ENCODE results near the gene TAOK1. TPM values are rescaled to one million over a fixed set of nuclear protein-coding genes. Genes with fewer than 3 reads are reported as not detected.
"Not testable (repeated sequence)": the region's sequence is repeated elsewhere in the genome, so short reads cannot be mapped to it uniquely, and the experiment has no call there.

The TAOK1 gene
- total RNA-seq, 1 experiment from 2014 or later = 85.5 TPM

DNA sequence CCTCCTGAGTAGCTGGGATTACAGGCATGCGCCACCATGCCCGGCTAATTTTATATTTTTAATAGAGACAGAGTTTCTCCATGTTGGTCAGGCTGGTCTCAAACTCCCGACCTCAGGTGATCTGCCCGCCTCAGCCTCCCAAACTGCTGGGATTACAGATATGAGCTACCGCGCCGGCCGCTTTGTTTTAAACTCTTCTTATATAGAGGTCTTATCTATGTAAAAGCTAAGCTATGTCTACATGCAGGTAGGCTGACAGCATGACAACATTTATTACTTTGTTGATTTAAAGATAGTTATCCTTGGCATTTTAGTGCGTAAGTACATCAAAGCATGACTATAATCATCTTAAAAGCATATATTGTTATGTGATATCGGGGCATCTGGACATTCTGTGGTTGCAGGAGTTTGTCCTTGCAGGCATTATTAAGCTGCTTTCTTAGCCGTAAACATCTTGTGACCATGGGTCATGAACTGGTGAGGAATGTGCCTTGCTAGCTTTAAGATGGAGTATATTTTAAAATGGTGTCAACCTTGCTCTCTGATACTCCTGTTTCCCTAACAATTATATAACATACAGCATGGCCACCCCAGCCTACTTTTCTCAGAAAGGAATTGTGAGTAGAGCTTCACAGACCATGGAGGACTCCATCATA, 45.8 kb upstream of the TAOK1 start:
- Histone ChIP-seq H3K27me3 (replicated peaks; ENCODE audit: insufficient read depth, low read depth, low read length, poor library complexity) (peaks cover 9% of the 10 kb centered on the region), H3K4me3 (ENCODE audit: low read depth, low read length, poor library complexity, severe bottlenecking) (no peak overlapping the region), H3K36me3 (ENCODE audit: insufficient read depth, low read length, poor library complexity, severe bottlenecking) (no peaks in the 10 kb centered on the region), H3K27ac (ENCODE audit: low read depth, low read length, poor library complexity, severe bottlenecking) (no peak overlapping the region), H3K9me3 (ENCODE audit: low read depth, low read length, poor library complexity, severe bottlenecking) (no peaks in the 10 kb centered on the region), H3K4me1 (ENCODE audit: insufficient read depth, low read length, poor library complexity, severe bottlenecking) (no peaks in the 10 kb centered on the region)
- intact Hi-C loops (cut with micrococcal nuclease; ENCODE audit: unreplicated experiment) = no loop called here
- no peak for TF ChIP-seq EZH2 (IDR thresholded peaks at IDR 0.05; ENCODE audit: borderline replicate concordance, low read depth, low read length, poor library complexity, severe bottlenecking)
- TF ChIP-seq, protein P1, sequence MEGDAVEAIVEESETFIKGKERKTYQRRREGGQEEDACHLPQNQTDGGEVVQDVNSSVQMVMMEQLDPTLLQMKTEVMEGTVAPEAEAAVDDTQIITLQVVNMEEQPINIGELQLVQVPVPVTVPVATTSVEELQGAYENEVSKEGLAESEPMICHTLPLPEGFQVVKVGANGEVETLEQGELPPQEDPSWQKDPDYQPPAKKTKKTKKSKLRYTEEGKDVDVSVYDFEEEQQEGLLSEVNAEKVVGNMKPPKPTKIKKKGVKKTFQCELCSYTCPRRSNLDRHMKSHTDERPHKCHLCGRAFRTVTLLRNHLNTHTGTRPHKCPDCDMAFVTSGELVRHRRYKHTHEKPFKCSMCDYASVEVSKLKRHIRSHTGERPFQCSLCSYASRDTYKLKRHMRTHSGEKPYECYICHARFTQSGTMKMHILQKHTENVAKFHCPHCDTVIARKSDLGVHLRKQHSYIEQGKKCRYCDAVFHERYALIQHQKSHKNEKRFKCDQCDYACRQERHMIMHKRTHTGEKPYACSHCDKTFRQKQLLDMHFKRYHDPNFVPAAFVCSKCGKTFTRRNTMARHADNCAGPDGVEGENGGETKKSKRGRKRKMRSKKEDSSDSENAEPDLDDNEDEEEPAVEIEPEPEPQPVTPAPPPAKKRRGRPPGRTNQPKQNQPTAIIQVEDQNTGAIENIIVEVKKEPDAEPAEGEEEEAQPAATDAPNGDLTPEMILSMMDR (conservative IDR thresholded peaks at IDR 0.05; ENCODE audit: low read depth, low read length) = no peak
- ChIA-PET POLR2A (ENCODE audit: low non-redundant PET) (interaction anchor here (1.0 kb wide), 1 partner anchor 35 kb away, joined by 3 read pairs; no protein-coding TSS in a partner anchor), CTCF (no interaction called here)
- no TSS peak for BruUV-seq (replicated peaks)
- DNase-seq (ENCODE audit: low spot score) = no peak

DNA sequence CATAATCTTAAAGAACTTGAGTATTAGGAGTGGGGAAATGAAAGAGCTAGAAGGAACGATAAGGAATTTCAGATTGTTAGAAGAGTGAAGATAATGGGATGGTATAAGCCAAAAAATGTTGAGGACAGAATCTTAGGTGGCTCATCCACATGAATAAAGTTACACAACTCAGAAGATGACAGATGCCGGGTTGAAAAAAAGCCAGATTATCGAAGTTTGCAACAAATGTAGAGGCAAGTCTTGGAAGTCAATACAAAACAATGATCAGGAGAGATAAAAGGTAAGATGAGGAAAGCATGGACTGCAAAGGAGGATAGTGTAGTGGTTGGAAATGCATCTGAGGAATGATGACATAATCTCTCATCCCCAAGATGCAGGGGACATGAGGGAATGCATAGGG, 45.1 kb upstream of the TAOK1 start:
- ChIA-PET POLR2A (ENCODE audit: low non-redundant PET) (interaction anchor here (0.5 to 1.0 kb wide), 2 partner anchors 36 to 223 kb away, joined by 3 to 4 read pairs; no protein-coding TSS in a partner anchor), CTCF (no interaction called here)
- peaks cover 9% of the 10 kb centered on the region for H3K27me3 ChIP-seq (replicated peaks; ENCODE audit: insufficient read depth, low read depth, low read length, poor library complexity)
- no peak for DNase-seq (ENCODE audit: low spot score)
- intact Hi-C loops (cut with micrococcal nuclease; ENCODE audit: unreplicated experiment) = no loop called here
- H3K36me3 ChIP-seq (ENCODE audit: insufficient read depth, low read length, poor library complexity, severe bottlenecking) = no peaks in the 10 kb centered on the region
- H3K9me3 ChIP-seq (ENCODE audit: low read depth, low read length, poor library complexity, severe bottlenecking) = no peaks in the 10 kb centered on the region
- no peak overlapping the region for H3K4me3 ChIP-seq (ENCODE audit: low read depth, low read length, poor library complexity, severe bottlenecking)
- no TSS peak for BruUV-seq (replicated peaks)
- no peaks in the 10 kb centered on the region for H3K4me1 ChIP-seq (ENCODE audit: insufficient read depth, low read length, poor library complexity, severe bottlenecking)
- TF ChIP-seq, protein P1 (conservative IDR thresholded peaks at IDR 0.05; ENCODE audit: low read depth, low read length) = no peak
- no peak for TF ChIP-seq EZH2 (IDR thresholded peaks at IDR 0.05; ENCODE audit: borderline replicate concordance, low read depth, low read length, poor library complexity, severe bottlenecking)
- H3K27ac ChIP-seq (ENCODE audit: low read depth, low read length, poor library complexity, severe bottlenecking) = no peak overlapping the region

DNA sequence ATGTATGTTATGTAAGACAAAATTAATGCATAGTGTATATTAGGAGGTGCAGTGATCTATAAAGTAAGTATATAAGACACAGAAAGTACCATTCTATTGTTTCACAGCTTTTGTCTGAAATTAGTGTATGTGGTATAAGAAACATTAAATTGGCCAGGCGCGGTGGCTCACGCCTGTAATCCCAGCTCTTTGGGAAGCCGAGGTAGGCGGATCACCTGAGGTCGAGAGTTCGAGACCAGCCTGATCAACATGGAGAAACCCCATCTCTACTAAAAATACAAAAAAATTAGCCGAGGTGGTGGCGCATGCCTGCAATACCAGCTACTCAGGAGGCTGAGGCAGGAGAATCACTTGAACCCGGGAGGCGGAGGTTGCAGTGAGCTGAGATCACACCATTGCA, 44.7 kb upstream of the TAOK1 start:
- intact Hi-C loops (cut with micrococcal nuclease; ENCODE audit: unreplicated experiment); H3K4me3 ChIP-seq (ENCODE audit: low read depth, low read length, poor library complexity, severe bottlenecking); BruUV-seq (replicated peaks); H3K9me3 ChIP-seq (ENCODE audit: low read depth, low read length, poor library complexity, severe bottlenecking); CTCF ChIA-PET; H3K4me1 ChIP-seq (ENCODE audit: insufficient read depth, low read length, poor library complexity, severe bottlenecking); H3K27me3 ChIP-seq (replicated peaks; ENCODE audit: insufficient read depth, low read depth, low read length, poor library complexity); H3K36me3 ChIP-seq (ENCODE audit: insufficient read depth, low read length, poor library complexity, severe bottlenecking); H3K27ac ChIP-seq (ENCODE audit: low read depth, low read length, poor library complexity, severe bottlenecking); DNase-seq (ENCODE audit: low spot score): not testable (repeated sequence)
- POLR2A ChIA-PET (ENCODE audit: low non-redundant PET) = interaction anchor here (0.5 to 1.0 kb wide), 2 partner anchors 36 to 222 kb away, joined by 3 to 4 read pairs; no protein-coding TSS in a partner anchor

DNA sequence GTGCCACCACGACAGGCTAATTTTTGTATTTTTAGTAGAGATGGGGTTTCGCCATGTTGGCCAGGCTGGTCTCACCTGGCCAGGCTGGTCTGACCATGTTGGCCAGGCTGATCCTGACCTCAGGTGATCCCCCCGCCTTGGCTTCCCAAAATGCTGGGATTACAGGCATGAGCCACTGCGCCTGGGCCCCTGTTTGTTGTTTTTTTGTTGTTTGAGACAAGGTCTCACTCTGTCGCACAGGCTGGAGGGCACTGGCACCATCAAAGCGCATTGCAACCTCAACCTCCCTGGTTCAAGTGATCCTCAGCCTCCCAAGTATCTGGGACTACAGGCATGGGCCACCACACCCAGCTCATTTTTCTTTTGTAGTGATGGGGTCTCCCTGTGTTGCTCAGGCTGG, 43.7 kb upstream of the TAOK1 start:
- Histone ChIP-seq H3K36me3 (ENCODE audit: insufficient read depth, low read length, poor library complexity, severe bottlenecking) (no peaks in the 10 kb centered on the region), H3K27me3 (replicated peaks; ENCODE audit: insufficient read depth, low read depth, low read length, poor library complexity) (peaks cover 9% of the 10 kb centered on the region), H3K4me1 (ENCODE audit: insufficient read depth, low read length, poor library complexity, severe bottlenecking) (no peaks in the 10 kb centered on the region), H3K4me3 (ENCODE audit: low read depth, low read length, poor library complexity, severe bottlenecking) (no peak overlapping the region), H3K9me3 (ENCODE audit: low read depth, low read length, poor library complexity, severe bottlenecking) (no peaks in the 10 kb centered on the region), H3K27ac (ENCODE audit: low read depth, low read length, poor library complexity, severe bottlenecking) (no peak overlapping the region)
- CTCF ChIA-PET = no interaction called here
- intact Hi-C loops (cut with micrococcal nuclease; ENCODE audit: unreplicated experiment) = no loop called here
- POLR2A ChIA-PET (ENCODE audit: low non-redundant PET) = no interaction called here
- DNase-seq (ENCODE audit: low spot score) = no peak
- TF ChIP-seq, protein P1 (conservative IDR thresholded peaks at IDR 0.05; ENCODE audit: low read depth, low read length) = no peak
- no peak for TF ChIP-seq EZH2 (IDR thresholded peaks at IDR 0.05; ENCODE audit: borderline replicate concordance, low read depth, low read length, poor library complexity, severe bottlenecking)
- BruUV-seq (replicated peaks) = no TSS peak
